HG03175 (cell line): ENCODE results near the gene QRICH2.
"Not testable (repeated sequence)": the region's sequence is repeated elsewhere in the genome, so short reads cannot be mapped to it uniquely, and the experiment has no call there.

ENCODE experiments used
- ATAC-seq: cut with Tn5 transposase; IDR thresholded peaks from one replicate; pipeline ENCODE4 v1.9.1; 2021; ENCODE audit warnings: mild to moderate bottlenecking, moderate library complexity; ENCODE audit not compliant: unreplicated experiment

Gene QRICH2

GRCh38 chr17:76250141-76250540 is 57.9 kb downstream of the QRICH2 start:
- no peak for ATAC-seq

- ATAC-seq, result no peak
These were observed 59.9 kb downstream of the QRICH2 start for GRCh38 chr17:76248013-76248782.

- no peak for ATAC-seq
These were observed 60.8 kb downstream of the QRICH2 start for GRCh38 chr17:76247304-76247703.

GRCh38 chr17:76246080-76247066 is 61.7 kb downstream of the QRICH2 start:
- ATAC-seq, result peak; percentile 95

GRCh38 chr17:76244721-76245120 is 63.4 kb downstream of the QRICH2 start:
- not testable (repeated sequence) for ATAC-seq

GRCh38 chr17:76243826-76244679 is 64.0 kb downstream of the QRICH2 start:
- no peak for ATAC-seq

GRCh38 chr17:76241691-76242255 is 66.3 kb downstream of the QRICH2 start:
- ATAC-seq, result no peak

- ATAC-seq, result no peak
These were observed 66.9 kb downstream of the QRICH2 start for GRCh38 chr17:76241204-76241538.

- ATAC-seq, result peak; percentile 78
These were observed 67.4 kb downstream of the QRICH2 start, which contains the start of gene RNF157 for GRCh38 chr17:76240461-76241203. RNF157 (minus strand) TSS chr17:76240493; CDS start chr17:76240240, 253 bp downstream.

- ATAC-seq, result no peak
These were observed 68.4 kb downstream of the QRICH2 start for GRCh38 chr17:76239538-76240274.

GRCh38 chr17:76238847-76239537 is 69.1 kb downstream of the QRICH2 start:
- no peak for ATAC-seq

- no peak for ATAC-seq
These were observed 70.2 kb downstream of the QRICH2 start for GRCh38 chr17:76237859-76238313.

- no peak for ATAC-seq
These were observed 71.5 kb downstream of the QRICH2 start for GRCh38 chr17:76236603-76237002.

GRCh38 chr17:76235883-76236282 is 72.2 kb downstream of the QRICH2 start:
- no peak for ATAC-seq

GRCh38 chr17:76234354-76234679 is 73.8 kb downstream of the QRICH2 start:
- ATAC-seq, result no peak

- no peak for ATAC-seq
These were observed 74.3 kb downstream of the QRICH2 start for GRCh38 chr17:76233588-76234353.

- no peak for ATAC-seq
These were observed 75.7 kb downstream of the QRICH2 start for GRCh38 chr17:76232342-76232741.

GRCh38 chr17:76226749-76227148 is 81.3 kb downstream of the QRICH2 start:
- not testable (repeated sequence) for ATAC-seq
